ENCODE measurements around the gene KCNK2.

GRCh38 chr1:215185067-215185620 lies 102.6 kb downstream of the KCNK2 start:
- TF ChIP-seq EZH2 (IDR thresholded peaks at IDR 0.05; ENCODE audit: insufficient read depth, poor library complexity, severe bottlenecking) (no peak), EZH2phosphoT487 (IDR thresholded peaks at IDR 0.05; ENCODE audit: insufficient read depth, low read depth) (no peak)

Data from GM23248 (cell line).